H1 (cell line): ENCODE results near the gene FOXD2. TPM values are rescaled to one million over a fixed set of nuclear protein-coding genes. Genes with fewer than 3 reads are reported as not detected.
A peak's percentile ranks its signal among the peaks of the same experiment; 100 is the strongest.

Experiments
- CTCF ChIA-PET: fragments of 300-600 bp; sonication (Branson Sonifier 250); formaldehyde crosslinking; loops from one replicate; lab custom pipeline; 2021; ENCODE audit not compliant: partially characterized antibody; lab: Charles Lee
- POLR2A ChIA-PET: fragments of 300-600 bp; sonication (Branson Sonifier 250); formaldehyde crosslinking; loops from one replicate; lab custom pipeline; 2021; ENCODE audit warnings: inconsistent platforms; ENCODE audit not compliant: partially characterized antibody; lab: Charles Lee
- DNase-seq, 2 experiments: peaks; one replicate each; pipeline versions ENCODE4 v3.0.0 to v3.0.0-alpha.2; 2010 to 2022; ENCODE audit warnings: low spot score in 2 of 2, low read depth in 1 of 2, mixed read lengths in 1 of 2
- FAIRE-seq: peaks from 2 replicates; lab custom pipeline; 2011; peaks lifted over from hg19 to GRCh38; lab: Jason Lieb, UNC
- H2AFZ ChIP-seq: 2 replicates; pipeline ENCODE4 v1.8.1; 2012; ENCODE audit warnings: low read length, inconsistent platforms
- H2AK5ac ChIP-seq: 2 replicates; pipeline ENCODE4 v1.6.1; 2013; ENCODE audit warnings: low read depth, low read length
- H2BK120ac ChIP-seq: replicated peaks from 2 replicates; pipeline ENCODE3; 2013; ENCODE audit warnings: low read depth, low read length, inconsistent platforms
- H2BK12ac ChIP-seq: 2 replicates; pipeline ENCODE4 v1.6.1; 2013; ENCODE audit warnings: low read depth, low read length
- H2BK15ac ChIP-seq: 2 replicates; pipeline ENCODE4 v1.6.1; 2013; ENCODE audit warnings: low read length
- H2BK20ac ChIP-seq: 2 replicates; pipeline ENCODE4 v1.6.1; 2013; ENCODE audit warnings: low read length
- H2BK5ac ChIP-seq: 2 replicates; pipeline ENCODE4 v1.6.1; 2013; ENCODE audit warnings: low read depth, low read length
- H3K14ac ChIP-seq: 2 replicates; pipeline ENCODE4 v1.6.1; 2013; ENCODE audit warnings: inconsistent platforms; ENCODE audit not compliant: insufficient read length
- H3K18ac ChIP-seq: 2 replicates; pipeline ENCODE4 v1.6.1; 2013; ENCODE audit warnings: low read length; ENCODE audit errors: extremely low read depth
- H3K23ac ChIP-seq: 2 replicates; pipeline ENCODE4 v1.6.1; 2013; ENCODE audit warnings: inconsistent platforms; ENCODE audit not compliant: insufficient read length
- H3K23me2 ChIP-seq: 2 replicates; pipeline ENCODE4 v1.6.1; 2013; ENCODE audit warnings: low read depth, low read length
- H3K27ac ChIP-seq: 2 replicates; pipeline ENCODE4 v1.6.1; 2011; ENCODE audit warnings: low read depth, low read length, inconsistent platforms
- H3K27me3 ChIP-seq, 4 experiments: replicated peaks in 1 of 4; 1 replicate in 1 of 4; 2 replicates in 3 of 4; pipeline versions ENCODE4 v1.6.1 to v1.8.1; 2011 to 2013; ENCODE audit warnings: low read length in 3 of 4, mild to moderate bottlenecking in 3 of 4, inconsistent platforms in 2 of 4, mixed read lengths in 2 of 4, moderate library complexity in 1 of 4; ENCODE audit not compliant: control insufficient read depth in 3 of 4, insufficient read depth in 3 of 4; ENCODE audit errors: extremely low read depth in 1 of 4
- H3K36me3 ChIP-seq, 4 experiments: 2 replicates each; pipeline versions ENCODE4 v1.6.1 to v1.8.1; 2011 to 2013; ENCODE audit warnings: mild to moderate bottlenecking in 4 of 4, low read length in 3 of 4, moderate library complexity in 2 of 4, control low read depth in 1 of 4, inconsistent platforms in 1 of 4; ENCODE audit not compliant: insufficient read depth in 4 of 4, control insufficient read depth in 2 of 4
- H3K4ac ChIP-seq: replicated peaks from 2 replicates; pipeline ENCODE3; 2013; ENCODE audit warnings: low read length, low read depth, mixed read lengths, inconsistent platforms; ENCODE audit not compliant: insufficient read length
- H3K4me1 ChIP-seq, 4 experiments: replicated peaks in 1 of 4; 1 replicate in 1 of 4; 2 replicates in 3 of 4; pipeline versions ENCODE4 v1.6.1 to v1.8.1; 2011 to 2013; ENCODE audit warnings: low read length in 3 of 4, inconsistent platforms in 2 of 4, mixed read lengths in 1 of 4; ENCODE audit not compliant: insufficient read depth in 4 of 4, control insufficient read depth in 3 of 4
- H3K4me2 ChIP-seq, 2 experiments: 2 replicates each; pipeline versions ENCODE4 v1.6.1 to v1.8.1; 2011 to 2013; ENCODE audit warnings: low read depth in 2 of 2, low read length in 2 of 2, control low read depth in 1 of 2, inconsistent platforms in 1 of 2, mild to moderate bottlenecking in 1 of 2; ENCODE audit not compliant: insufficient read depth in 1 of 2
- H3K4me3 ChIP-seq, 4 experiments: fragments of 200-600, 300-600 bp in 1 of 4; sonication (generic), shearing (Covaris generic), sonication (Bioruptor Twin) in 1 of 4; 2 replicates each; pipeline versions ENCODE4 v1.5.1 to v1.8.1; 2011 to 2016; ENCODE audit warnings: low read length in 4 of 4, low read depth in 3 of 4, control low read depth in 2 of 4, inconsistent platforms in 2 of 4, mild to moderate bottlenecking in 2 of 4, mixed read lengths in 1 of 4, moderate library complexity in 1 of 4; ENCODE audit not compliant: insufficient read depth in 2 of 4; ENCODE audit errors: extremely low read depth in 1 of 4
- H3K56ac ChIP-seq: replicated peaks from 2 replicates; pipeline ENCODE3; 2013; ENCODE audit warnings: low read depth, mild to moderate bottlenecking, mixed read lengths, low read length, inconsistent platforms; ENCODE audit not compliant: insufficient read length
- H3K79me1 ChIP-seq: 2 replicates; pipeline ENCODE4 v1.6.1; 2013; ENCODE audit warnings: low read depth, low read length, control low read depth
- H3K79me2 ChIP-seq, 2 experiments: 2 replicates each; pipeline versions ENCODE4 v1.6.1 to v1.8.1; 2012 to 2013; ENCODE audit warnings: low read length in 2 of 2, mild to moderate bottlenecking in 2 of 2, inconsistent platforms in 1 of 2; ENCODE audit not compliant: insufficient read depth in 2 of 2, control insufficient read depth in 1 of 2
- H3K9ac ChIP-seq, 4 experiments: replicated peaks in 1 of 4; 1 replicate in 1 of 4; 2 replicates in 3 of 4; pipeline versions ENCODE4 v1.6.1 to v1.8.1; 2011 to 2013; ENCODE audit warnings: low read depth in 3 of 4, low read length in 3 of 4, control low read depth in 2 of 4, mild to moderate bottlenecking in 2 of 4, moderate library complexity in 2 of 4, inconsistent platforms in 1 of 4; ENCODE audit errors: extremely low read depth in 1 of 4
- H3K9me3 ChIP-seq, 2 experiments: 2 replicates each; pipeline versions ENCODE4 v1.6.1 to v1.8.1; 2012 to 2013; ENCODE audit warnings: mild to moderate bottlenecking in 2 of 2, moderate library complexity in 2 of 2, control low read depth in 1 of 2, inconsistent platforms in 1 of 2, low read depth in 1 of 2, low read length in 1 of 2, mixed read lengths in 1 of 2; ENCODE audit not compliant: insufficient read depth in 2 of 2
- H4K20me1 ChIP-seq, 2 experiments: replicated peaks in 1 of 2; 2 replicates each; pipeline versions ENCODE3 to v1.8.1; 2011 to 2013; ENCODE audit warnings: inconsistent platforms in 2 of 2, low read length in 2 of 2, mild to moderate bottlenecking in 1 of 2; ENCODE audit not compliant: insufficient read depth in 2 of 2, control insufficient read depth in 1 of 2
- H4K5ac ChIP-seq: 2 replicates; pipeline ENCODE4 v1.6.1; 2013; ENCODE audit warnings: low read length, low read depth, mixed read lengths, inconsistent platforms; ENCODE audit not compliant: insufficient read length
- H4K8ac ChIP-seq: 2 replicates; pipeline ENCODE4 v1.8.0; 2013; ENCODE audit warnings: mild to moderate bottlenecking, moderate library complexity, low read length, inconsistent platforms; ENCODE audit not compliant: insufficient read depth; ENCODE audit errors: extremely low read depth
- H4K91ac ChIP-seq: replicated peaks from 2 replicates; pipeline ENCODE3; 2013; ENCODE audit warnings: low read length, mixed read lengths, inconsistent platforms; ENCODE audit not compliant: insufficient read length
- BACH1 ChIP-seq: IDR thresholded peaks from 2 replicates; pipeline ENCODE4 v1.6.1; 2012; ENCODE audit warnings: low read length, improper control_type of control experiment
- CBX5 ChIP-seq: fragments of 300-800, 300-1000 bp; sonication (generic); IDR thresholded peaks from 2 replicates; pipeline ENCODE4 v1.7.1; 2016; ENCODE audit warnings: antibody characterized with exemption, low read length, low read depth
- CBX8 ChIP-seq: fragments of 300-800, 300-1000 bp; sonication (generic); IDR thresholded peaks from 2 replicates; pipeline ENCODE4 v1.7.1; 2016; ENCODE audit warnings: low read depth, low read length, borderline replicate concordance
- EZH2 ChIP-seq: fragments of 200-600 bp; sonication (generic); IDR thresholded peaks from 2 replicates; pipeline ENCODE4 v1.7.1; 2012; ENCODE audit warnings: low read depth, mild to moderate bottlenecking, moderate library complexity, low read length, inconsistent platforms; ENCODE audit not compliant: severe bottlenecking
- RNF2 ChIP-seq: fragments of 200-900, 300-1000 bp; sonication (generic); IDR thresholded peaks from 2 replicates; pipeline ENCODE4 v1.7.1; 2016; ENCODE audit warnings: borderline replicate concordance, low read depth, mild to moderate bottlenecking, antibody characterized with exemption, low read length; ENCODE audit not compliant: poor library complexity, severe bottlenecking; ENCODE audit errors: missing control alignments
- SUZ12 ChIP-seq: fragments of 200-600 bp; sonication (generic); IDR thresholded peaks from 2 replicates; pipeline ENCODE4 v1.6.1; 2012; ENCODE audit warnings: mild to moderate bottlenecking, inconsistent platforms, low read length, moderate library complexity, mixed read lengths
- TCF12 ChIP-seq: IDR thresholded peaks from 2 replicates; pipeline ENCODE4 v1.6.1; 2011; ENCODE audit warnings: low read depth, mild to moderate bottlenecking, low read length
- WGBS, 2 experiments: shearing (Covaris generic) in 1 of 2; methylation state at CpG; one replicate each; pipeline versions ENCODE4 v1.1.6 to v1.1.7; 2013 to 2015; ENCODE audit warnings: low lambda C conversion rate in 2 of 2, mixed read lengths in 2 of 2, inconsistent platforms in 1 of 2, low coverage in 1 of 2, missing lambda C conversion rate in 1 of 2; ENCODE audit not compliant: insufficient replicate concordance in 2 of 2, insufficient coverage in 1 of 2, insufficient read length in 1 of 2; ENCODE audit errors: extremely low coverage in 1 of 2, missing lambda C conversion rate in 1 of 2; 5-methylcytosine and 5-hydroxymethylcytosine counted together
- polyA plus RNA-seq, 7 experiments: library from polyadenylated mRNA; depleted of rRNA in 3 of 7; stranded (reverse) in 5 of 7; unstranded in 2 of 7; fragments of >200 nt in 5 of 7; fragments of 200-250 nt in 2 of 7; gene quantifications; 1 replicate in 5 of 7; 2 replicates in 1 of 7; 4 replicates in 1 of 7; pipeline versions ENCODE4 v1.2.1 to v1.2.3, GENCODE V29; 2011 to 2013; ENCODE audit warnings: missing spikeins in 2 of 7, mixed read lengths in 2 of 7
- total RNA-seq: library from RNA; stranded (reverse); fragmentation: NEBNext Ultra II Directional; extraction: Animal tissue kit (Norgen Biotek cat#: 25700); gene quantifications from 2 replicates; pipeline ENCODE4 v1.2.1, GENCODE V29; 2021
- TF ChIP-seq, protein P1 (sequence below): IDR thresholded peaks from 2 replicates; pipeline ENCODE4 v1.6.1; 2012; ENCODE audit warnings: inconsistent platforms
- TF ChIP-seq, protein P2 (sequence below): IDR thresholded peaks from 2 replicates; pipeline ENCODE4 v1.6.1; 2012; ENCODE audit warnings: inconsistent platforms

The FOXD2 gene
- total and polyA plus RNA-seq, 2 of the 8 experiments (the other 6 are each of a cell fraction or from before 2014, with no cell fraction given) = not detected

DNA sequence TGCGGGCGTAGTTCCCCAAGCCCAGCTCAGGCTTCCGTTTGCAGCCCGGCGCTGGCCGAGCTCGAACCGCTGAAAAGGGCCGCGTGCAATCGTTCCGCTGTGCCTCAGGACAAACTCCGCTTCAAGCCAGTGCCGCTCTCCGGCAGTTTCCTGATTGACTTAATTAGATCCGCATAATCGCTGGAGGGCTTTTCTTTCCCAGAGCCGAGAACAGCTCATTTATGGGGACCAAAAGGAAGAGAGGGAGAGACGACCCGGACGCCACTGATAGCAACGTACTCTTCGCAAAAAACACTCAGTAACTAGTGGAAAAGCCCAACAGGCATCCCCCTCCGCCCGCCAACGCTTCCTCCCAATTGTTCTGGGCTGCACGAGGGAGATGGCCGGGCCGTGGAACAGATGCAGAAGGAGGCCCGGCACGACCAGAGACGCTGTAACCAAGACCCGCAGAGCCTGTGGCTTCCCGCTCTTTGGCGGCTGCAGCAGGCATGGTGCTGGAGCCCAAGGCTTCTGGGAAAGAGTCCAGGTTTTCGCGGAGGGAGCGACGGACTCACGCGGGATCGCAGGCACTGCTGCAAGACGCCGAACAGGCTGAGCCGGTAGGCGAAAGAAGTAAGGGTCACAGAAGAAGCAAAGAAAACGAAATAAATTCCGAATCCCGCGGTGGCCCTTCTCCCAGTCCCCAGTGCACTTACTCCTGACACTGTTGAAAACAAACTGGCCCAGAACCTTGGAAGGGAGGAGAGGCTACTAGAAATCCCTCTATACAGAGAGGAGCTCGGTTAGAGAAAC lies 3.6 kb upstream of the FOXD2 start:
- H3K9ac ChIP-seq = no peak overlapping the region
- FAIRE-seq (no peak), DNase-seq (no peak)
- H3K9me3 ChIP-seq = no peaks in the 10 kb centered on the region; a peak in 1 of 4 replicates
- no peak overlapping the region for H3K14ac ChIP-seq
- H3K36me3 ChIP-seq = peaks cover 0 to 8% (median 0%) of the 10 kb centered on the region in 4 experiments; a peak in 1 of 8 replicates
- 0 out of 2 replicates have a peak overlapping the region, but pooled peaks have one; percentile 97 for H2BK12ac ChIP-seq
- H3K27ac ChIP-seq = no peak overlapping the region
- no peak overlapping the region for H2AFZ ChIP-seq
- no peak overlapping the region for H2BK120ac ChIP-seq
- H2BK5ac ChIP-seq = no peak overlapping the region
- H3K27me3 ChIP-seq = peaks cover 74 to 97% (median 87%) of the 10 kb centered on the region in 4 experiments
- no peak overlapping the region for H3K23ac ChIP-seq
- H3K79me2 ChIP-seq = no peaks in the 10 kb centered on the region
- no peak overlapping the region for H4K5ac ChIP-seq
- no peak overlapping the region for H3K4ac ChIP-seq
- H3K79me1 ChIP-seq = no peaks in the 10 kb centered on the region
- H3K4me1 ChIP-seq = peaks cover 3 to 36% (median 15%) of the 10 kb centered on the region in 4 experiments; a peak in 6 of 7 replicates
- H4K8ac ChIP-seq = 0 out of 2 replicates have a peak overlapping the region, but pooled peaks have one; percentile 11
- peak; percentile 94 for TF ChIP-seq RNF2
- TF ChIP-seq EZH2 = peak; percentile 99
- peak; percentile 99 for TF ChIP-seq SUZ12
- TF ChIP-seq CBX5 = no peak
- TF ChIP-seq, protein P1, sequence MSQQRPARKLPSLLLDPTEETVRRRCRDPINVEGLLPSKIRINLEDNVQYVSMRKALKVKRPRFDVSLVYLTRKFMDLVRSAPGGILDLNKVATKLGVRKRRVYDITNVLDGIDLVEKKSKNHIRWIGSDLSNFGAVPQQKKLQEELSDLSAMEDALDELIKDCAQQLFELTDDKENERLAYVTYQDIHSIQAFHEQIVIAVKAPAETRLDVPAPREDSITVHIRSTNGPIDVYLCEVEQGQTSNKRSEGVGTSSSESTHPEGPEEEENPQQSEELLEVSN = peak; percentile 80
- 0 out of 2 replicates have a peak, but pooled peaks have one; percentile 3 for TF ChIP-seq TCF12
- TF ChIP-seq CBX8 = peak; percentile 80
- TF ChIP-seq, protein P2, sequence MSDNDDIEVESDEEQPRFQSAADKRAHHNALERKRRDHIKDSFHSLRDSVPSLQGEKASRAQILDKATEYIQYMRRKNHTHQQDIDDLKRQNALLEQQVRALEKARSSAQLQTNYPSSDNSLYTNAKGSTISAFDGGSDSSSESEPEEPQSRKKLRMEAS = 0 out of 2 replicates have a peak, but pooled peaks have one; percentile 20
- no peak for TF ChIP-seq BACH1
- no peak overlapping the region for H2BK15ac ChIP-seq
- 5% methylated on average over 50 of the region's 51 CpGs; no CpG with 5 or more reads in 1 of the 2 experiments for WGBS, 2 experiments
- H3K56ac ChIP-seq = no peak overlapping the region
- H4K91ac ChIP-seq = no peak overlapping the region
- H3K4me3 ChIP-seq = peak overlapping the region in 3 of 4 experiments; percentile 1 to 38 (median 19); a peak in 5 of 8 replicates
- H3K23me2 ChIP-seq = peaks cover 14% of the 10 kb centered on the region; the same call in 1 of the 2 replicates
- CTCF ChIA-PET = interaction anchor here (0.7 to 9.7 kb wide), 36 partner anchors 7 to 943 kb away, joined by 3 to 140 read pairs (median 8); partner anchors contain the start of gene FOXE3
- H2AK5ac ChIP-seq = no peak overlapping the region
- POLR2A ChIA-PET = interaction anchor here (0.8 to 1.5 kb wide), 4 partner anchors 10 to 292 kb away, joined by 3 to 4 read pairs (median 4); no protein-coding TSS in a partner anchor
- H3K4me2 ChIP-seq = peak overlapping the region; percentile 53 to 63
- peaks cover 8 to 19% of the 10 kb centered on the region in 2 experiments for H4K20me1 ChIP-seq
- H2BK20ac ChIP-seq = peak overlapping the region; percentile 32; the same call in 1 of the 2 replicates
- peak overlapping the region; percentile 60 for H3K18ac ChIP-seq
